SK-N-SH (cell line): ENCODE measurements around the gene CHST3. TPM values are rescaled to one million over a fixed set of nuclear protein-coding genes. Genes with fewer than 3 reads are reported as not detected.

Source experiments
- CTCF ChIA-PET: fragments of 300-600, 350-600 bp; formaldehyde crosslinking; extraction: SDS; loops from one replicate; lab custom pipeline; 2021; lab: Yijun Ruan, JAX
- POLR2A ChIA-PET: fragments of 350-600 bp; sonication (Branson Sonifier 250); formaldehyde crosslinking; extraction: SDS; loops from one replicate; lab custom pipeline; 2020; ENCODE audit warnings: antibody characterized with exemption, inconsistent platforms; lab: Yijun Ruan, JAX
- DNase-seq: peaks from one replicate; pipeline ENCODE4 v3.0.0; 2012
- H2AFZ ChIP-seq: fragments of 200-600 bp; sonication (generic); 2 replicates; pipeline ENCODE4 v1.8.1; 2016; ENCODE audit warnings: antibody characterized with exemption, mild to moderate bottlenecking, low read depth
- H3F3A ChIP-seq: fragments of 200-600 bp; sonication (generic); replicated peaks from 2 replicates; pipeline ENCODE3; 2016; ENCODE audit warnings: antibody characterized with exemption, mild to moderate bottlenecking; ENCODE audit not compliant: insufficient read depth
- H3K27ac ChIP-seq, 2 experiments: fragments of 200-500 bp in 1 of 2; fragments of 200-600 bp in 1 of 2; sonication (Bioruptor generic) in 1 of 2; sonication (generic), shearing (Covaris generic) in 1 of 2; 2 replicates each; pipeline versions ENCODE4 v1.5.1 to v1.6.1; 2014 to 2016; ENCODE audit warnings: low read depth in 2 of 2, inconsistent platforms in 1 of 2, low read length in 1 of 2, mild to moderate bottlenecking in 1 of 2, mixed read lengths in 1 of 2
- H3K27me3 ChIP-seq: fragments of 200-600 bp; sonication (generic), shearing (Covaris generic); 2 replicates; pipeline ENCODE4 v1.6.1; 2016; ENCODE audit warnings: mixed run types; ENCODE audit not compliant: insufficient read depth
- H3K36me3 ChIP-seq, 2 experiments: fragments of 200-500 bp in 1 of 2; fragments of 200-600 bp in 1 of 2; sonication (Bioruptor generic) in 1 of 2; sonication (generic) in 1 of 2; replicated peaks in 1 of 2; 2 replicates each; pipeline versions ENCODE3 to v1.5.1; 2014 to 2016; ENCODE audit warnings: low read length in 1 of 2, mild to moderate bottlenecking in 1 of 2; ENCODE audit not compliant: insufficient read depth in 2 of 2, control insufficient read depth in 1 of 2
- H3K4me1 ChIP-seq, 2 experiments: fragments of 200-500 bp in 1 of 2; fragments of 200-600 bp in 1 of 2; sonication (Bioruptor generic) in 1 of 2; sonication (generic), shearing (Covaris generic) in 1 of 2; 2 replicates each; pipeline versions ENCODE4 v1.5.1 to v1.6.1; 2014 to 2016; ENCODE audit warnings: low read depth in 1 of 2, low read length in 1 of 2, mixed run types in 1 of 2; ENCODE audit not compliant: insufficient read depth in 2 of 2, control insufficient read depth in 1 of 2
- H3K4me2 ChIP-seq: fragments of 200-600 bp; sonication (generic), shearing (Covaris generic); 2 replicates; pipeline ENCODE4 v1.6.1; 2017; ENCODE audit warnings: mixed run types
- H3K4me3 ChIP-seq, 2 experiments: fragments of 200-500 bp in 1 of 2; fragments of 200-600 bp in 1 of 2; sonication (Bioruptor generic) in 1 of 2; sonication (generic), shearing (Covaris generic) in 1 of 2; 2 replicates each; pipeline versions ENCODE4 v1.5.1 to v1.8.1; 2014 to 2016; ENCODE audit warnings: low read depth in 2 of 2, inconsistent platforms in 1 of 2, low read length in 1 of 2, mild to moderate bottlenecking in 1 of 2, mixed read lengths in 1 of 2, moderate library complexity in 1 of 2
- H3K79me2 ChIP-seq: fragments of 200-600 bp; sonication (generic); 2 replicates; pipeline ENCODE4 v1.8.1; 2017; ENCODE audit warnings: mild to moderate bottlenecking; ENCODE audit not compliant: insufficient read depth
- H3K9ac ChIP-seq: fragments of 200-600 bp; sonication (generic); 2 replicates; pipeline ENCODE4 v1.6.1; 2017; ENCODE audit warnings: mixed run types
- H3K9me2 ChIP-seq: fragments of 200-600 bp; sonication (generic); 2 replicates; pipeline ENCODE4 v1.6.1; 2017; ENCODE audit warnings: mixed run types
- H3K9me3 ChIP-seq: fragments of 200-600 bp; sonication (generic); 2 replicates; pipeline ENCODE4 v1.6.1; 2017; ENCODE audit warnings: mixed run types, mild to moderate bottlenecking, moderate library complexity
- H4K20me1 ChIP-seq: fragments of 200-600 bp; sonication (generic); 2 replicates; pipeline ENCODE4 v1.6.1; 2017; ENCODE audit warnings: mild to moderate bottlenecking, mixed run types; ENCODE audit not compliant: insufficient read depth
- CHD2 ChIP-seq: fragments of 150-350 bp; IDR thresholded peaks from 2 replicates; pipeline ENCODE4 v1.6.1; 2018; ENCODE audit warnings: low read length; ENCODE audit not compliant: partially characterized antibody
- ELF1 ChIP-seq: IDR thresholded peaks from 2 replicates; pipeline ENCODE4 v1.4.0; 2012
- FOSL2 ChIP-seq: IDR thresholded peaks from 2 replicates; pipeline ENCODE4 v1.4.0; 2012; ENCODE audit warnings: low read depth, mild to moderate bottlenecking, moderate library complexity, borderline replicate concordance
- FOXM1 ChIP-seq: IDR thresholded peaks from 2 replicates; pipeline ENCODE4 v1.4.0; 2012; ENCODE audit warnings: low read depth, mild to moderate bottlenecking
- GABPA ChIP-seq: IDR thresholded peaks from 2 replicates; pipeline ENCODE4 v1.4.0; 2012; ENCODE audit warnings: low read depth, mild to moderate bottlenecking
- GATA2 ChIP-seq: sonication (generic); formaldehyde crosslinking; IDR thresholded peaks from 2 replicates; pipeline ENCODE4 v1.5.0; 2020; ENCODE audit warnings: mild to moderate bottlenecking, missing genetic modification reagents
- MXI1 ChIP-seq: IDR thresholded peaks from 2 replicates; pipeline ENCODE4 v1.6.1; 2012; ENCODE audit warnings: mild to moderate bottlenecking, low read depth, low read length, improper control_type of control experiment
- NRF1 ChIP-seq: IDR thresholded peaks from 2 replicates; pipeline ENCODE4 v1.6.1; 2012; ENCODE audit warnings: low read depth, mild to moderate bottlenecking, low read length
- POLR2AphosphoS5 ChIP-seq: IDR thresholded peaks from 2 replicates; pipeline ENCODE4 v1.6.1; 2012; ENCODE audit warnings: low read depth, low read length
- RAD21 ChIP-seq: IDR thresholded peaks from 2 replicates; pipeline ENCODE4 v1.6.1; 2012; ENCODE audit warnings: mild to moderate bottlenecking, low read length
- RCOR1 ChIP-seq: fragments of 150-350 bp; IDR thresholded peaks from 2 replicates; pipeline ENCODE4 v1.6.1; 2017; ENCODE audit warnings: antibody characterized with exemption, low read length
- RXRA ChIP-seq: IDR thresholded peaks from 2 replicates; pipeline ENCODE4 v1.4.0; 2012; ENCODE audit warnings: low read depth, mild to moderate bottlenecking, borderline replicate concordance
- SMC3 ChIP-seq: IDR thresholded peaks from 2 replicates; pipeline ENCODE4 v1.6.1; 2012; ENCODE audit warnings: low read depth, low read length, improper control_type of control experiment
- TAF1 ChIP-seq: IDR thresholded peaks from 2 replicates; pipeline ENCODE4 v1.6.1; 2012; ENCODE audit warnings: low read depth, mild to moderate bottlenecking, low read length, moderate library complexity, borderline replicate concordance
- USF1 ChIP-seq: IDR thresholded peaks from 2 replicates; pipeline ENCODE4 v1.4.0; 2012; ENCODE audit warnings: low read depth, borderline replicate concordance
- USF2 ChIP-seq: fragments of 150-350 bp; IDR thresholded peaks from 2 replicates; pipeline ENCODE4 v1.6.1; 2017; ENCODE audit warnings: antibody characterized with exemption, low read length, low read depth, borderline replicate concordance
- WGBS: methylation state at CpG from one replicate; pipeline ENCODE4 v1.1.6; 2017; ENCODE audit warnings: low lambda C conversion rate; 5-methylcytosine and 5-hydroxymethylcytosine counted together
- polyA plus RNA-seq, 3 experiments: library from polyadenylated mRNA; depleted of rRNA; stranded (reverse); fragments of >200 nt; gene quantifications; 2 replicates each; pipeline ENCODE4 v1.2.3, GENCODE V29; 2012
- TF ChIP-seq, protein P1 (sequence below): IDR thresholded peaks from 2 replicates; pipeline ENCODE4 v1.6.1; 2012; ENCODE audit warnings: mild to moderate bottlenecking, low read depth, low read length, moderate library complexity
- TF ChIP-seq, protein P2 (sequence below): fragments of 200-600 bp; sonication (generic); IDR thresholded peaks from 2 replicates; pipeline ENCODE4 v1.6.1; 2017; ENCODE audit warnings: antibody characterized with exemption, mild to moderate bottlenecking, moderate library complexity

Gene CHST3
- polyA plus RNA-seq, 1 of the 3 experiments (the other 2 are of a cell fraction): 6.0 TPM

DNA sequence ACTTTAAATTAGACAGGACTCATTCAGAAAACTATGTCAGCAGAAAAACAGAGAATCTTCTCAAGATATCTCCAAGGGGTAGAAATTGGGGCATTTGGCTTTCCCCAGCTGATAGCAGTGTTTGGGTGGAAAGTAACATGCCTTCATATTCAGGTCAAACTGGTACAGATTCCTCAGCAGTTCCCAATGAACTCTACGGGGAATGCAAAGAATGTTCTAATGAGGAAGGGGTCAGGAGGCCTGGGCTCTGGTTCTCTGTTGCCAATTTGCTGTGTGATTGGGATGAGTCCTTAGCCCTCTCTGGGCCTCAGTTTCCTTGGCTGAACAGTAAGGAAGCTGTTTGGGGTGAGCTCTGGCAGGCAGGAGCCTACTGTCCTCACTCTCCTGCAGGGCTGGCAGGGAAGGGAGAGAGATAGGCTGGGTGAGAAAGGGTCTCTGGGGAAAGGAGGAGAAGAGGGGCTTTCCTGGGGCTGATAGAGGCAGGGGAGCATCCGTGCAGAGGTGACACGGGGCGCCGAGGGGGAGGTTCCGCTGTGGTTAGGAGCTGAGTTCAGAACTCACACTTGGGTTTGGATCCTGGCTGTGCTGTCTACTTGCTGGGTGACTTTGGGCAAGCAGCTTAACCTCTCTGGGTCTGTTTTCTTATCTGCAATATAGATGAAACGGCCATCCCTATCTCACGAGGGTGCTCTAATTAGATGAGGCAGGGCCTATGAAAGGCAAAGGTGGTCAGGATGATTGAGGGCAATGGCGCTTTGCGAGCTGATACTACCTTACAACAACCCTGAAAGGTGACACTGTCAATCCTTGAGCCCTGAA, 79.0 kb downstream of the CHST3 start:
- no peak for DNase-seq
- Histone ChIP-seq H3K4me1 (peaks cover 0 to 7% of the 10 kb centered on the region in 2 experiments; a peak in 1 of 4 replicates), H3K9me3 (no peaks in the 10 kb centered on the region), H3K79me2 (no peaks in the 10 kb centered on the region), H3K9me2 (no peaks in the 10 kb centered on the region), H3K4me2 (no peak overlapping the region), H3K36me3 (no peaks in the 10 kb centered on the region), H3K27me3 (no peaks in the 10 kb centered on the region), H3F3A (no peaks in the 10 kb centered on the region), H2AFZ (no peak overlapping the region)
- WGBS: 82% methylated on average over 10 of the region's 10 CpGs
- TF ChIP-seq CHD2 (no peak), POLR2AphosphoS5 (no peak), RXRA (no peak), MXI1 (no peak), TAF1 (no peak)
- TF ChIP-seq, all 33 proteins: peak for 0
- no peak overlapping the region for H3K9ac ChIP-seq
- no peak overlapping the region for H3K27ac ChIP-seq
- H3K4me3 ChIP-seq: no peak overlapping the region
- CTCF ChIA-PET: interaction anchor here (0.8 to 11.9 kb wide), 9 partner anchors 29 to 294 kb away, joined by 3 to 250 read pairs (median 4); no protein-coding TSS in a partner anchor
- no peaks in the 10 kb centered on the region for H4K20me1 ChIP-seq
- POLR2A ChIA-PET: no interaction called here

DNA sequence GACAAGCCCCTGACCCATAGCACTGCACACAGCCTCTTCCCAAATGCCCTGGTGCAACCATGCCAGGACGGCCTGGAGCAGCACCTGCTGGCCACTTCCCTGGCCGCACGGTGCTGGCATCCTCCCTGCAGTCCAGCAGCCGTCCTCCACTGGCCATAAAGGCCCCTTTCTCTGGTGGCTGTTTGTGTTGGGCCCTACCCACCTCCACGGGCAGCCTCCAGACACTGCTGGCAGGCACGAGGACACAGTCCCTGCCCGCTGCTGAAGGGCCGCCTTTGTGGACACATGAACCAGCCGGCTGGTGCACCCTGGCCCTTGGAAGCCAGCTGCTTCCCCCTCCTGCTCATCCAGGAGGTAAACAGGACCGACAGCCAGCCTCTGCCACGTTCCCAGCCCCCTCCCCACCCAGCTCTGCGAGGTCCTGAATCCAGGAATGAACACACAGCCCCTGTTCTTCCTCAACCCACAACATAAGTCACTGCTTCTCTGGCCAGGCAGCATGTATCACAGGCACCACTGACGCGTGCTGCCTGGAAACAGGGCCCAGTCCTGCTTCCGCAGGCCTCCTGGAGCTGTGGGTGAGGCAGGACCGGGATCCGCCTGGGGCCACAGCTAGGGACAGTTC, 80.3 kb downstream of the CHST3 start:
- Histone ChIP-seq H3K4me2 (no peak overlapping the region), H3K27me3 (no peaks in the 10 kb centered on the region), H3F3A (no peaks in the 10 kb centered on the region), H3K4me3 (no peak overlapping the region), H3K9ac (no peak overlapping the region), H3K4me1 (peaks cover 0 to 7% of the 10 kb centered on the region in 2 experiments; a peak in 1 of 4 replicates), H3K36me3 (no peaks in the 10 kb centered on the region), H2AFZ (no peak overlapping the region), H3K9me2 (no peaks in the 10 kb centered on the region), H4K20me1 (no peaks in the 10 kb centered on the region), H3K27ac (peak overlapping the region in 1 of 2 experiments; percentile 40; a peak in 1 of 4 replicates), H3K79me2 (no peaks in the 10 kb centered on the region), H3K9me3 (no peaks in the 10 kb centered on the region)
- DNase-seq: peak; percentile 70
- WGBS: 59% methylated on average over 10 of the region's 17 CpGs
- ChIA-PET POLR2A (interaction anchor here (0.9 to 1.0 kb wide), 2 partner anchors 46 to 229 kb away, joined by 3 read pairs; partner anchors contain the start of gene DDIT4), CTCF (interaction anchor here (0.6 to 11.9 kb wide), 17 partner anchors 9 to 290 kb away, joined by 3 to 250 read pairs (median 4); no protein-coding TSS in a partner anchor)
- TF ChIP-seq, protein P1, sequence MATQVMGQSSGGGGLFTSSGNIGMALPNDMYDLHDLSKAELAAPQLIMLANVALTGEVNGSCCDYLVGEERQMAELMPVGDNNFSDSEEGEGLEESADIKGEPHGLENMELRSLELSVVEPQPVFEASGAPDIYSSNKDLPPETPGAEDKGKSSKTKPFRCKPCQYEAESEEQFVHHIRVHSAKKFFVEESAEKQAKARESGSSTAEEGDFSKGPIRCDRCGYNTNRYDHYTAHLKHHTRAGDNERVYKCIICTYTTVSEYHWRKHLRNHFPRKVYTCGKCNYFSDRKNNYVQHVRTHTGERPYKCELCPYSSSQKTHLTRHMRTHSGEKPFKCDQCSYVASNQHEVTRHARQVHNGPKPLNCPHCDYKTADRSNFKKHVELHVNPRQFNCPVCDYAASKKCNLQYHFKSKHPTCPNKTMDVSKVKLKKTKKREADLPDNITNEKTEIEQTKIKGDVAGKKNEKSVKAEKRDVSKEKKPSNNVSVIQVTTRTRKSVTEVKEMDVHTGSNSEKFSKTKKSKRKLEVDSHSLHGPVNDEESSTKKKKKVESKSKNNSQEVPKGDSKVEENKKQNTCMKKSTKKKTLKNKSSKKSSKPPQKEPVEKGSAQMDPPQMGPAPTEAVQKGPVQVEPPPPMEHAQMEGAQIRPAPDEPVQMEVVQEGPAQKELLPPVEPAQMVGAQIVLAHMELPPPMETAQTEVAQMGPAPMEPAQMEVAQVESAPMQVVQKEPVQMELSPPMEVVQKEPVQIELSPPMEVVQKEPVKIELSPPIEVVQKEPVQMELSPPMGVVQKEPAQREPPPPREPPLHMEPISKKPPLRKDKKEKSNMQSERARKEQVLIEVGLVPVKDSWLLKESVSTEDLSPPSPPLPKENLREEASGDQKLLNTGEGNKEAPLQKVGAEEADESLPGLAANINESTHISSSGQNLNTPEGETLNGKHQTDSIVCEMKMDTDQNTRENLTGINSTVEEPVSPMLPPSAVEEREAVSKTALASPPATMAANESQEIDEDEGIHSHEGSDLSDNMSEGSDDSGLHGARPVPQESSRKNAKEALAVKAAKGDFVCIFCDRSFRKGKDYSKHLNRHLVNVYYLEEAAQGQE: no peak
- TF ChIP-seq GABPA: no peak
- TF ChIP-seq USF1: no peak
- peak; percentile 75 for TF ChIP-seq RAD21
- no peak for TF ChIP-seq POLR2AphosphoS5
- TF ChIP-seq FOXM1: no peak
- TF ChIP-seq USF2: no peak
- TF ChIP-seq CHD2: no peak
- no peak for TF ChIP-seq FOSL2
- TF ChIP-seq GATA2 (CRISPR knock-in tag): no peak
- TF ChIP-seq, protein P2, sequence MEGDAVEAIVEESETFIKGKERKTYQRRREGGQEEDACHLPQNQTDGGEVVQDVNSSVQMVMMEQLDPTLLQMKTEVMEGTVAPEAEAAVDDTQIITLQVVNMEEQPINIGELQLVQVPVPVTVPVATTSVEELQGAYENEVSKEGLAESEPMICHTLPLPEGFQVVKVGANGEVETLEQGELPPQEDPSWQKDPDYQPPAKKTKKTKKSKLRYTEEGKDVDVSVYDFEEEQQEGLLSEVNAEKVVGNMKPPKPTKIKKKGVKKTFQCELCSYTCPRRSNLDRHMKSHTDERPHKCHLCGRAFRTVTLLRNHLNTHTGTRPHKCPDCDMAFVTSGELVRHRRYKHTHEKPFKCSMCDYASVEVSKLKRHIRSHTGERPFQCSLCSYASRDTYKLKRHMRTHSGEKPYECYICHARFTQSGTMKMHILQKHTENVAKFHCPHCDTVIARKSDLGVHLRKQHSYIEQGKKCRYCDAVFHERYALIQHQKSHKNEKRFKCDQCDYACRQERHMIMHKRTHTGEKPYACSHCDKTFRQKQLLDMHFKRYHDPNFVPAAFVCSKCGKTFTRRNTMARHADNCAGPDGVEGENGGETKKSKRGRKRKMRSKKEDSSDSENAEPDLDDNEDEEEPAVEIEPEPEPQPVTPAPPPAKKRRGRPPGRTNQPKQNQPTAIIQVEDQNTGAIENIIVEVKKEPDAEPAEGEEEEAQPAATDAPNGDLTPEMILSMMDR: peak; percentile 25; the same call in 1 of the 2 replicates
- no peak for TF ChIP-seq ELF1
- no peak for TF ChIP-seq RCOR1
- TF ChIP-seq SMC3: peak; percentile 58; the same call in 1 of the 2 replicates
- TF ChIP-seq NRF1: no peak
